ENCODE results near the gene ZSCAN2.

GRCh38 chr15:84590406-84590805, 10.4 kb upstream of the ZSCAN2 start:
- no peak for TF ChIP-seq FOXK2 (IDR thresholded peaks at IDR 0.05)
- TF ChIP-seq ARNT (IDR thresholded peaks at IDR 0.05) = no peak
- no peak for TF ChIP-seq ELF4 (IDR thresholded peaks at IDR 0.05)
- TF ChIP-seq L3MBTL2 (conservative IDR thresholded peaks at IDR 0.05) = no peak
- no peak for TF ChIP-seq CTBP1 (IDR thresholded peaks at IDR 0.05; ENCODE audit: borderline replicate concordance)
- TF ChIP-seq FOXM1 (IDR thresholded peaks at IDR 0.05; ENCODE audit: borderline replicate concordance) = no peak
- no peak for TF ChIP-seq BHLHE40 (IDR thresholded peaks at IDR 0.05; ENCODE audit: borderline replicate concordance)
- no peak for TF ChIP-seq SP1 (IDR thresholded peaks at IDR 0.05)
- no peak for TF ChIP-seq SUZ12 (IDR thresholded peaks at IDR 0.05)
- no peak for TF ChIP-seq FOXA1 (IDR thresholded peaks at IDR 0.05)
- no peak for TF ChIP-seq HDGF (IDR thresholded peaks at IDR 0.05; ENCODE audit: borderline replicate concordance)
- no peak for TF ChIP-seq TARDBP (IDR thresholded peaks at IDR 0.05)
- TF ChIP-seq PKNOX1 (IDR thresholded peaks at IDR 0.05) = no peak
- no peak for TF ChIP-seq ZNF384 (IDR thresholded peaks at IDR 0.05)
